ENCODE data around the gene F2RL3.

DNA sequence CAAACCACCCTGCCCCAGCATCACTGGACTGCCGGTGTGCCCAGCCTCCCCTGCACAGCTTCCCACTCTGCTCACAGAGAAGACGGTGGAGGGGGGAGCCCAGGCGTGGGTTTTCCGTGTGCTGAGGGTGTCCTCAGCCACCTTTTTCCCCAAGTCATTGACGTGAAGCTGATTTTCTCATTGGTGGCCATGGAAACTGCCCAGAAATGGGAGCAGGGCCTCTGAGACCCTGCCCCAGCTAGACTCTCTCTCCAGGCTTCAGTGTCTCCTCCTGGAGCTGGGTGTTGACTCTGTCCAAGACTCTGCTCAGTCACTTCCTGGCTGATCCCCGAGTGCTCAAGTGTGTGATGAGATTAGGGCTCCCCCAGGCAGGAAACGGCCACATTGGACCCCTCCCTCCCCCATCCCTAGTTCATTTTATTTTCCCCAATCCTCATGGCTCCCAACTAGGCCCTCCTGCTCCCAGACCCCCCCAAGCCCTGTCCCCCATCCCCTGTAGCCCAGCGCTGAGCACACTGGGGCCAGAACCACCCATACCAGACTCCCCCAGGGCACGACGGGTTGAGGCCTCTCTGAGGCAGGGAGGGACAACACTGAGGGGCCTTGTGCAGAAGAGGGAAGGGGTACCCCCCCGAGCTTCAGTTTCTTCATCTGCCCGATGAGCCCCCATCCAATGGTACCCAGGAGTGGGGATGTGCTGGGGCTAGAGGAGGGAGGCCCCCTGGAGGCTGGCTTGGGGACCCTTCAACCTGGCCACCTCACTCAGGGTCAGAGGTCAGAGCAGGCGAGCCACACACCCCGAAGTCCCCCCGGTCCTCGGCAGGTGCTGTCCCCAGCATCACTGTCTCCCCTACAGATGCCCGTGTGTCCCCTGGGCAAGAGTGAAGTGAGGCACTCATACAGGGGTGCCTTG is 1.2 kb upstream of the F2RL3 start:
- TF ChIP-seq TCF7 (IDR thresholded peaks at IDR 0.05; ENCODE audit: borderline replicate concordance), result no peak
- no peak for TF ChIP-seq NFYB (IDR thresholded peaks at IDR 0.05; ENCODE audit: extremely low read depth, insufficient read length)
- TF ChIP-seq ARID3A (IDR thresholded peaks at IDR 0.05; ENCODE audit: borderline replicate concordance, low read depth, low read length), result no peak
- peak; percentile 70 to 85 for TF ChIP-seq FOXK2 (conservative IDR thresholded peaks at IDR 0.05 in 1 of 2, IDR thresholded peaks at IDR 0.05 in 1 of 2; ENCODE audit: low read depth in 2 of 2)
- no peak for TF ChIP-seq ZNF644 (tag; IDR thresholded peaks at IDR 0.05; ENCODE audit: low read depth)
- TF ChIP-seq CBX5 (IDR thresholded peaks at IDR 0.05; ENCODE audit: borderline replicate concordance, low read depth), result no peak
- no peak for TF ChIP-seq ZBTB49 (CRISPR knock-in tag; IDR thresholded peaks at IDR 0.05; ENCODE audit: borderline replicate concordance)
- no peak for TF ChIP-seq GABPB2 (CRISPR knock-in tag; conservative IDR thresholded peaks at IDR 0.05)
- no peak for TF ChIP-seq E4F1 (CRISPR knock-in tag; IDR thresholded peaks at IDR 0.05; ENCODE audit: borderline replicate concordance)
- no peak for TF ChIP-seq NCOA2 (IDR thresholded peaks at IDR 0.05; ENCODE audit: partially characterized antibody in 2 of 2)
- no peak for TF ChIP-seq TAF15 (IDR thresholded peaks at IDR 0.05; ENCODE audit: low read depth, low read length)
- no peak for TF ChIP-seq ZNF431 (CRISPR knock-in tag; IDR thresholded peaks at IDR 0.05)
- TF ChIP-seq, protein P1, sequence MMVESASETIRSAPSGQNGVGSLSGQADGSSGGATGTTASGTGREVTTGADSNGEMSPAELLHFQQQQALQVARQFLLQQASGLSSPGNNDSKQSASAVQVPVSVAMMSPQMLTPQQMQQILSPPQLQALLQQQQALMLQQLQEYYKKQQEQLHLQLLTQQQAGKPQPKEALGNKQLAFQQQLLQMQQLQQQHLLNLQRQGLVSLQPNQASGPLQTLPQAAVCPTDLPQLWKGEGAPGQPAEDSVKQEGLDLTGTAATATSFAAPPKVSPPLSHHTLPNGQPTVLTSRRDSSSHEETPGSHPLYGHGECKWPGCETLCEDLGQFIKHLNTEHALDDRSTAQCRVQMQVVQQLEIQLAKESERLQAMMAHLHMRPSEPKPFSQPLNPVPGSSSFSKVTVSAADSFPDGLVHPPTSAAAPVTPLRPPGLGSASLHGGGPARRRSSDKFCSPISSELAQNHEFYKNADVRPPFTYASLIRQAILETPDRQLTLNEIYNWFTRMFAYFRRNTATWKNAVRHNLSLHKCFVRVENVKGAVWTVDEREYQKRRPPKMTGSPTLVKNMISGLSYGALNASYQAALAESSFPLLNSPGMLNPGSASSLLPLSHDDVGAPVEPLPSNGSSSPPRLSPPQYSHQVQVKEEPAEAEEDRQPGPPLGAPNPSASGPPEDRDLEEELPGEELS (CRISPR knock-in tag; IDR thresholded peaks at IDR 0.05; ENCODE audit: borderline replicate concordance), result no peak
- TF ChIP-seq ZBTB1 (CRISPR knock-in tag; IDR thresholded peaks at IDR 0.05; ENCODE audit: borderline replicate concordance, low read depth), result no peak
